HepG2 (cell line): ENCODE measurements around the gene DCUN1D3. TPM values are rescaled to one million over a fixed set of nuclear protein-coding genes. Genes with fewer than 3 reads are reported as not detected.

Experiments used
- CEBPG ChIP-seq: IDR thresholded peaks from 2 replicates; pipeline ENCODE4 v1.6.1; 2016
- ETV5 ChIP-seq: IDR thresholded peaks from 2 replicates; pipeline ENCODE4 v1.6.1; 2018; ENCODE audit warnings: missing biosample characterization, missing genetic modification reagents, inconsistent platforms, borderline replicate concordance
- FLYWCH1 ChIP-seq: sonication (generic); formaldehyde crosslinking; IDR thresholded peaks from 2 replicates; pipeline ENCODE4 v1.8.1; 2023; ENCODE audit warnings: mild to moderate bottlenecking, missing genetic modification reagents
- GATAD1 ChIP-seq: IDR thresholded peaks from 2 replicates; pipeline ENCODE4 v1.6.1; 2016; ENCODE audit warnings: missing genetic modification reagents, missing compliant biosample characterization
- HMGXB3 ChIP-seq: sonication (generic); formaldehyde crosslinking; IDR thresholded peaks from 2 replicates; pipeline ENCODE4 v1.4.0; 2020; ENCODE audit warnings: missing genetic modification reagents, borderline replicate concordance
- SOX13 ChIP-seq, 3 experiments: fragments of 450-650 bp in 1 of 3; sonication (generic) in 1 of 3; formaldehyde crosslinking in 1 of 3; IDR thresholded peaks in 2 of 3; conservative IDR thresholded peaks in 1 of 3; 2 replicates each; pipeline versions ENCODE4 v1.5.0 to v1.6.1; 2016 to 2020; ENCODE audit warnings: antibody characterized with exemption in 1 of 3, mild to moderate bottlenecking in 1 of 3, missing compliant biosample characterization in 1 of 3, missing genetic modification reagents in 1 of 3, moderate library complexity in 1 of 3
- ZHX2 ChIP-seq, 2 experiments: sonication (generic) in 1 of 2; formaldehyde crosslinking in 1 of 2; IDR thresholded peaks; 2 replicates each; pipeline versions ENCODE4 v1.6.1 to v1.9.0; 2014 to 2022; ENCODE audit warnings: antibody characterized with exemption in 1 of 2, borderline replicate concordance in 1 of 2, inconsistent platforms in 1 of 2, low read depth in 1 of 2, missing genetic modification reagents in 1 of 2
- ZNF564 ChIP-seq: sonication (generic); formaldehyde crosslinking; IDR thresholded peaks from 2 replicates; pipeline ENCODE4 v1.8.1; 2023; ENCODE audit warnings: mild to moderate bottlenecking, missing genetic modification reagents
- polyA plus RNA-seq, 8 experiments: library from polyadenylated mRNA; depleted of rRNA in 3 of 8; stranded (reverse) in 7 of 8; unstranded in 1 of 8; fragments of >200 nt; fragmentation: Illumina TruSeq in 4 of 8; extraction: Trizol in 4 of 8; gene quantifications; 2 replicates each; pipeline versions ENCODE4 v1.2.1 to v1.2.3, GENCODE V29; 2011 to 2016; ENCODE audit warnings: low read depth in 4 of 8, missing spikeins in 1 of 8, mixed read lengths in 1 of 8; ENCODE audit not compliant: insufficient read depth in 1 of 8
- total RNA-seq, 5 experiments: library from RNA; depleted of rRNA; stranded (reverse); fragments of >200 nt; fragmentation: Illumina TruSeq; extraction: Trizol; gene quantifications; 2 replicates each; pipeline ENCODE4 v1.2.3, GENCODE V29; 2016; ENCODE audit warnings: low read depth in 1 of 5

Gene DCUN1D3
- total and polyA plus RNA-seq, 2 of the 13 experiments (the other 11 are each of a cell fraction or from before 2014, with no cell fraction given): 5.0 to 19.3 TPM

GRCh38 chr16:20879175-20880040 is 20.8 kb downstream of the DCUN1D3 start (continued):
- TF ChIP-seq ETV5 (CRISPR knock-in tag) (no peak), FLYWCH1 (no peak), GATAD1 (peak; percentile 2; the same call in 1 of the 2 replicates), ZHX2 (IDR thresholded peaks at IDR 0.05; ENCODE audit: low read depth) (no peak), ZHX2 (CRISPR knock-in tag; IDR thresholded peaks at IDR 0.05; ENCODE audit: borderline replicate concordance) (no peak), CEBPG (CRISPR knock-in tag) (0 out of 2 replicates have a peak, but pooled peaks have one; percentile 21), SOX13 (IDR thresholded peaks at IDR 0.05) (no peak), SOX13 (CRISPR knock-in tag; conservative IDR thresholded peaks at IDR 0.05 in 1 of 2, IDR thresholded peaks at IDR 0.05 in 1 of 2) (peak; percentile 24 to 38; a peak in 1 of 4 replicates), ZNF564 (CRISPR knock-in tag) (no peak), HMGXB3 (no peak)
